CD8-positive, alpha-beta memory T cell (primary cell): Measurements from ENCODE around the gene PLEKHA7. TPM values are rescaled to one million over a fixed set of nuclear protein-coding genes. Genes with fewer than 3 reads are reported as not detected.

ENCODE experiments used
- CTCF ChIA-PET: fragments of 350-600 bp; sonication (Branson Sonifier 250); formaldehyde crosslinking; loops from one replicate; lab custom pipeline; 2021; ENCODE audit warnings: antibody characterized with exemption; lab: Charles Lee
- POLR2A ChIA-PET: fragments of 350-600 bp; sonication (Branson Sonifier 250); formaldehyde crosslinking; loops from one replicate; lab custom pipeline; 2021; ENCODE audit warnings: antibody characterized with exemption; lab: Charles Lee
- DNase-seq, 5 donors: peaks; one replicate each; pipeline versions ENCODE4 v3.0.0 to v3.0.0-alpha.2; 2020 to 2022; ENCODE audit warnings: mixed read lengths in 1 of 5
- H3K27ac ChIP-seq: one replicate; pipeline ENCODE4 v1.7.0; 2013; ENCODE audit warnings: low read depth, mild to moderate bottlenecking, low read length, moderate library complexity
- H3K27me3 ChIP-seq: 2 replicates; pipeline ENCODE4 v1.7.0; 2013; ENCODE audit warnings: low read length, mild to moderate bottlenecking; ENCODE audit not compliant: insufficient read depth, poor library complexity, severe bottlenecking
- H3K36me3 ChIP-seq: 2 replicates; pipeline ENCODE4 v1.7.0; 2013; ENCODE audit warnings: mild to moderate bottlenecking, low read length, moderate library complexity; ENCODE audit not compliant: insufficient read depth
- H3K4me1 ChIP-seq: 2 replicates; pipeline ENCODE4 v1.7.0; 2013; ENCODE audit warnings: mild to moderate bottlenecking, low read length, moderate library complexity; ENCODE audit not compliant: insufficient read depth
- H3K4me3 ChIP-seq: 2 replicates; pipeline ENCODE4 v1.7.0; 2013; ENCODE audit warnings: mild to moderate bottlenecking, low read length
- H3K9me3 ChIP-seq: 2 replicates; pipeline ENCODE4 v1.7.0; 2013; ENCODE audit warnings: mild to moderate bottlenecking, low read length
- H3K27ac Mint-ChIP-seq, 8 donors: one replicate each; pipeline ENCODE4 v1.8.0; 2020 to 2021; ENCODE audit warnings: mixed read lengths in 8 of 8, mild to moderate bottlenecking in 6 of 8, inconsistent platforms in 3 of 8, moderate library complexity in 3 of 8
- H3K27me3 Mint-ChIP-seq, 2 donors: one replicate each; pipeline ENCODE4 v1.8.0; 2020 to 2021; ENCODE audit warnings: mixed read lengths in 2 of 2, mild to moderate bottlenecking in 1 of 2, moderate library complexity in 1 of 2
- H3K36me3 Mint-ChIP-seq, 3 donors: one replicate each; pipeline ENCODE4 v1.8.0; 2020 to 2021; ENCODE audit warnings: mixed read lengths in 3 of 3, inconsistent platforms in 1 of 3, mild to moderate bottlenecking in 1 of 3
- H3K4me1 Mint-ChIP-seq, 3 donors: one replicate each; pipeline ENCODE4 v1.8.0; 2020 to 2021; ENCODE audit warnings: mixed read lengths in 3 of 3, inconsistent platforms in 1 of 3, mild to moderate bottlenecking in 1 of 3
- H3K4me3 Mint-ChIP-seq, 7 donors: one replicate each; pipeline ENCODE4 v1.8.0; 2020 to 2021; ENCODE audit warnings: mixed read lengths in 7 of 7, mild to moderate bottlenecking in 6 of 7, moderate library complexity in 4 of 7, inconsistent platforms in 2 of 7
- H3K9me3 Mint-ChIP-seq, 5 donors: one replicate each; pipeline ENCODE4 v1.8.0; 2020 to 2022; ENCODE audit warnings: mixed read lengths in 5 of 5, mild to moderate bottlenecking in 3 of 5, moderate library complexity in 2 of 5, inconsistent platforms in 1 of 5
- polyA plus RNA-seq: library from polyadenylated mRNA; unstranded; fragments of 300-500 nt; fragmentation: Illumina TruSeq; gene quantifications from one replicate; pipeline ENCODE4 v1.2.3, GENCODE V29; 2021
- total RNA-seq, 2 experiments: library from RNA; stranded (reverse); gene quantifications; one replicate each; pipeline ENCODE4 v1.2.3, GENCODE V29; 2021

The PLEKHA7 gene
- total and polyA plus RNA-seq, 3 experiments from 2014 or later, result 4.1 to 6.6 (median 5.3) TPM

DNA sequence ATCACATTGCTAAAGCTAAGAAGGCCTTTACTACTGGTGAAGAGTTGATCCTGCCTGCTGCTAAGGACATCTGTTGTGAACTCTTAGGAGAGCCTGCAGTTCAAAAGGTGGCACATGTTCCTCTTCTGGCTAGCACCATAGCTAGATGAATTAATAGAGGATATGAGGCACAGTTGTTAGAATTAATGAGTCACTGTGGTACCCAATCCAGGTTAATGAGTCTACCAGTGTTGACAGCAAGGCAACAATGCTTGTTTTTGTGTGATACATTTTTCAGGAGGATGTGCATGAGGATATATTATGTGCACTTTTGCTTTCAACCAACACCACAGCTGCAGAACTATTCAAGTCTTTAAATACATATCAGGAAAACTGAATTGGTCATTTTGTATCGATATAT is 263.8 kb downstream of the PLEKHA7 start:
- Mint-ChIP-seq H3K27ac (peak overlapping the region in 3 of 8 donors; percentile 3 to 47 (median 24)), H3K36me3 (peaks cover 4 to 88% (median 27%) of the 10 kb centered on the region in 3 donors), H3K4me3 (no peak overlapping the region), H3K9me3 (no peaks in the 10 kb centered on the region), H3K27me3 (no peaks in the 10 kb centered on the region), H3K4me1 (peaks cover 12 to 51% (median 27%) of the 10 kb centered on the region in 3 donors)
- H3K9me3 ChIP-seq, result no peaks in the 10 kb centered on the region
- DNase-seq, result no peak
- ChIA-PET CTCF (interaction anchor here (0.8 kb wide), 1 partner anchor 12 kb away, joined by 3 read pairs; no protein-coding TSS in a partner anchor), POLR2A (no interaction called here)
- H3K4me3 ChIP-seq, result no peak overlapping the region
- peaks cover 4% of the 10 kb centered on the region for H3K4me1 ChIP-seq
- H3K27ac ChIP-seq, result no peak overlapping the region
- peaks cover 49% of the 10 kb centered on the region for H3K36me3 ChIP-seq
- H3K27me3 ChIP-seq, result no peaks in the 10 kb centered on the region

GRCh38 chr11:16749666-16750065 is 264.5 kb downstream of the PLEKHA7 start:
- Histone ChIP-seq H3K27me3 (no peaks in the 10 kb centered on the region), H3K4me3 (no peak overlapping the region), H3K27ac (no peak overlapping the region), H3K9me3 (no peaks in the 10 kb centered on the region), H3K4me1 (peaks cover 6% of the 10 kb centered on the region), H3K36me3 (peaks cover 50% of the 10 kb centered on the region)
- Mint-ChIP-seq H3K36me3 (peaks cover 4 to 91% (median 27%) of the 10 kb centered on the region in 3 donors), H3K27me3 (no peaks in the 10 kb centered on the region), H3K4me1 (peaks cover 12 to 58% (median 34%) of the 10 kb centered on the region in 3 donors), H3K9me3 (no peaks in the 10 kb centered on the region), H3K27ac (peak overlapping the region in 4 of 8 donors; percentile 19 to 71 (median 59)), H3K4me3 (no peak overlapping the region)
- ChIA-PET POLR2A (no interaction called here), CTCF (no interaction called here)
- DNase-seq, result no peak

DNA sequence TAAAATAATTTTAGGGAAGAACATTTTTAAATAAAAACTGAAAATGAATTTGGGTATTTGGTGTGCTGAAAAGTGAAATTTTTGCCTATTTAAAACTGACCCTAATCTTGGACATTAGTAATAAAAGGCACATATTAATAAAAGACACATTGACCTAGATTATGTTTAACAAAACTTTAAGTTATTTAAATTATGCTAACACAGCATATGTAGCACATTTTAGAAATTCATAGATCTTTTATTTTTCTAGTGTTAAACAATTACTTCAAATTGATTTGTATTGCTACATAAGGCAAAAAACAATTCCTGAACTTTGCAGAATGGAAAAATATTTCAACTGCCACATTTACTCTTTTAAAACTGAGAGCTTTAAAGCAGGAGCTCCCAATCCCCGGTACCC is 265.1 kb downstream of the PLEKHA7 start:
- Mint-ChIP-seq H3K27ac (peak overlapping the region in 2 of 8 donors; percentile 32 to 42), H3K36me3 (peaks cover 4 to 93% (median 27%) of the 10 kb centered on the region in 3 donors), H3K27me3 (no peaks in the 10 kb centered on the region), H3K9me3 (no peaks in the 10 kb centered on the region), H3K4me1 (peaks cover 12 to 64% (median 40%) of the 10 kb centered on the region in 3 donors), H3K4me3 (no peak overlapping the region)
- Histone ChIP-seq H3K36me3 (peaks cover 51% of the 10 kb centered on the region), H3K4me3 (no peak overlapping the region), H3K4me1 (peaks cover 12% of the 10 kb centered on the region), H3K9me3 (no peaks in the 10 kb centered on the region), H3K27ac (no peak overlapping the region), H3K27me3 (no peaks in the 10 kb centered on the region)
- no peak for DNase-seq
- CTCF ChIA-PET, result no interaction called here
- POLR2A ChIA-PET, result no interaction called here

GRCh38 chr11:16745950-16746605 is 268.1 kb downstream of the PLEKHA7 start:
- CTCF ChIA-PET, result no interaction called here
- peaks cover 6 to 86% (median 62%) of the 10 kb centered on the region in 3 donors for H3K4me1 Mint-ChIP-seq
- no peak overlapping the region for H3K27ac ChIP-seq

GRCh38 chr11:16744128-16744725 is 270.0 kb downstream of the PLEKHA7 start:
- POLR2A ChIA-PET, result no interaction called here
- H3K9me3 ChIP-seq, result no peaks in the 10 kb centered on the region
- CTCF ChIA-PET, result no interaction called here
- H3K27ac ChIP-seq, result no peak overlapping the region
- no peak for DNase-seq
- H3K27me3 ChIP-seq, result no peaks in the 10 kb centered on the region
- H3K27me3 Mint-ChIP-seq, result no peaks in the 10 kb centered on the region
- peaks cover 0 to 71% (median 59%) of the 10 kb centered on the region in 3 donors for H3K4me1 Mint-ChIP-seq
- H3K4me3 ChIP-seq, result no peak overlapping the region
- H3K27ac Mint-ChIP-seq, result peak overlapping the region; percentile 10 to 69 (median 36)
- H3K36me3 Mint-ChIP-seq, result peaks cover 0 to 68% (median 9%) of the 10 kb centered on the region in 3 donors
- H3K4me1 ChIP-seq, result peaks cover 50% of the 10 kb centered on the region
- peaks cover 21% of the 10 kb centered on the region for H3K36me3 ChIP-seq
- peak overlapping the region in 4 of 7 donors; percentile 6 to 48 (median 16) for H3K4me3 Mint-ChIP-seq
- no peaks in the 10 kb centered on the region for H3K9me3 Mint-ChIP-seq

More at GRCh38 chr11:16745950-16746605, 268.1 kb downstream of the PLEKHA7 start:
- no peak overlapping the region for H3K4me3 ChIP-seq
- Mint-ChIP-seq H3K4me3 (no peak overlapping the region), H3K9me3 (no peaks in the 10 kb centered on the region), H3K27me3 (no peaks in the 10 kb centered on the region), H3K36me3 (peaks cover 0 to 81% (median 15%) of the 10 kb centered on the region in 3 donors), H3K27ac (peak overlapping the region in 6 of 8 donors; percentile 4 to 79 (median 61))
- peaks cover 38% of the 10 kb centered on the region for H3K36me3 ChIP-seq
- POLR2A ChIA-PET, result no interaction called here
- no peaks in the 10 kb centered on the region for H3K27me3 ChIP-seq
- no peak for DNase-seq
- H3K4me1 ChIP-seq, result peaks cover 34% of the 10 kb centered on the region
- no peaks in the 10 kb centered on the region for H3K9me3 ChIP-seq

DNA sequence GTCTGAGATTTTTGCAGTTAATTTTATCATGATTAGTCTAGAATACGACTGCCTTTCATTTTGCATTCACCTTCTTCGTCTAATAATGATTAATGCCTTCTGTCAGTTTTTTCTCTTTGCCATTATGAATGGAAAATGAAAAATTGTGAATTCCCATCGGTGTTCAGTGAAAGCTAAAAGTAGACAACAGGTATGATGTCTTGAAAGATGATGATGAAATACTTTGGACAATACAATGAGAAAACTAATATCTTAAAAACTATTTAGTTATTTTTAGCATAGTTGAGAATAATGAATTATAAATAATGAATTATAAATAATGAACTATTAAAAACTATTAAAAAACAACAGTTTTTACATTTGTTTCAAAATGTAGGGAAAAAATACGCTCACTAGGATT is 270.7 kb downstream of the PLEKHA7 start:
- H3K36me3 ChIP-seq, result peaks cover 19% of the 10 kb centered on the region
- H3K4me1 Mint-ChIP-seq, result peaks cover 0 to 67% (median 57%) of the 10 kb centered on the region in 3 donors
- H3K27me3 ChIP-seq, result no peaks in the 10 kb centered on the region
- peaks cover 0 to 62% (median 7%) of the 10 kb centered on the region in 3 donors for H3K36me3 Mint-ChIP-seq
- peak overlapping the region in 3 of 7 donors; percentile 0 to 71 (median 22) for H3K4me3 Mint-ChIP-seq
- H3K9me3 ChIP-seq, result no peaks in the 10 kb centered on the region
- H3K4me1 ChIP-seq, result peaks cover 50% of the 10 kb centered on the region
- no peaks in the 10 kb centered on the region for H3K27me3 Mint-ChIP-seq
- H3K9me3 Mint-ChIP-seq, result no peaks in the 10 kb centered on the region
- no peak for DNase-seq
- peak overlapping the region in 5 of 8 donors; percentile 1 to 61 (median 38) for H3K27ac Mint-ChIP-seq
- ChIA-PET CTCF (no interaction called here), POLR2A (no interaction called here)
- no peak overlapping the region for H3K4me3 ChIP-seq
- H3K27ac ChIP-seq, result no peak overlapping the region

GRCh38 chr11:16741473-16741872 is 272.7 kb downstream of the PLEKHA7 start:
- no peaks in the 10 kb centered on the region for H3K9me3 Mint-ChIP-seq
- peaks cover 0 to 46% (median 3%) of the 10 kb centered on the region in 3 donors for H3K36me3 Mint-ChIP-seq
- H3K27ac ChIP-seq, result no peak overlapping the region
- no peak for DNase-seq
- peaks cover 55% of the 10 kb centered on the region for H3K4me1 ChIP-seq
- peak overlapping the region; percentile 19 to 82 (median 72) for H3K27ac Mint-ChIP-seq
- no peaks in the 10 kb centered on the region for H3K27me3 ChIP-seq
- H3K4me3 Mint-ChIP-seq, result peak overlapping the region in 6 of 7 donors; percentile 44 to 83 (median 64)
- no peaks in the 10 kb centered on the region for H3K27me3 Mint-ChIP-seq
- CTCF ChIA-PET, result no interaction called here
- POLR2A ChIA-PET, result no interaction called here
- H3K4me3 ChIP-seq, result no peak overlapping the region
- H3K4me1 Mint-ChIP-seq, result peaks cover 6 to 53% (median 50%) of the 10 kb centered on the region in 3 donors
- H3K36me3 ChIP-seq, result peaks cover 13% of the 10 kb centered on the region
- H3K9me3 ChIP-seq, result no peaks in the 10 kb centered on the region
